HG03060 (cell line): ENCODE results near the gene RAVER2.

Source experiments
- ATAC-seq: cut with Tn5 transposase; IDR thresholded peaks from one replicate; pipeline ENCODE4 v1.9.1; 2021; ENCODE audit warnings: low read depth, moderate number of reproducible peaks; ENCODE audit not compliant: unreplicated experiment

The RAVER2 gene

DNA sequence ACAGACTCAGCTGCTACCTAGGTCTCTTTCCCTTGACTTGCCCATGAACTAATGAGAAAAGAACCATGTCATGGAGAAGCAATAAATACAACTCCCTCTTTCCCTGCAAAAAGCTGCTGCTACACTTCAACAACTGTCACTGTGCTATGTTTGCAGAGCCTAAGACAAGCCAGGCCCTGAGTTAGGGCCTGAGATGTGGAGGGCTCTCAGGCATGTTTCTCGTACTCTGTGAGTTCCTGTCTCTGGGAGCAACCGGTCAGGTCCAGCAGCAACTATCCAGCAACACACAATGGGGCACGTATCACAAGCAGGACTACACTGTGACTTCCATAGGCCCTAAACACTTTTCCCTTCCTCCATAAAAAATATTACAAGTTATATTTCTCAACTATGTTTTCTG, 129.8 kb downstream of the RAVER2 start:
- no peak for ATAC-seq

DNA sequence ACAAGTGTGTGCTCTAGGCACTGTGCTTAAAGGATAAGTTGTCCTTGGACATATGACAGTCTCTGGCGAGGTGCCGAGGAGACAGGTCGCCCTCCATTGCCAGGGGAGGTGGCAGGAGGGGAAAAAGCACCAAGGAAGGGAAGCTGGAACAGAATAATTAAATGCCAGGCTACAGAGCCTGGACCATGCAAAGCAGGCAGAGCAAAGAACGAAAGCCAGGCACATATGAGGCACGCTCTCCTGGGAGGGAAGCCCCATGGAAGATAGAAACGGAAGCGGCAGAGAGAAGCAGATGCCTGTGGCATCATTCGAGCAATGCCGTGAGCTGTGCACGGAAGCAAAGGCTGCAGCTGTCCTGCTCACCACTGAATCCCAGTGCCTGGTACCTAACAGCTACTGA, 130.2 kb downstream of the RAVER2 start:
- ATAC-seq = no peak

DNA sequence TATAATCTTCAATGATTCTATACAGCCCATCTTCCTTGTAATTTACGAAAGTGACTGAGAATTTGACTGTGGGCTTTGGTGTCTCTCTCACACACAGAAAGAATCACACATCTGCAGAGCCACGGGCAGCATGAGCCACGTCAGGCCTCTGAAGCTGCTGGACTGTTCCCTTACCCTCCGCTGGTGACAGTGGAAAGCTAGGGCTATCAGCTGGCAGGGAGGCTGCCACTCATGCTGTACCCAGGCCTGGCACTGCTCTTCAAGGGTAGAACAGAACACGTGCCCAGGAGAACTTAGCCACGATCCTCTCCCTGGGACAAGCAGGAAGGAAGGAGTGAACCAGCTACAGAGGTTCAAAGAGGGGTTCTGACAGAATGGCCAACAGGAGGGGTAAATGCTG, 130.7 kb downstream of the RAVER2 start:
- no peak for ATAC-seq

DNA sequence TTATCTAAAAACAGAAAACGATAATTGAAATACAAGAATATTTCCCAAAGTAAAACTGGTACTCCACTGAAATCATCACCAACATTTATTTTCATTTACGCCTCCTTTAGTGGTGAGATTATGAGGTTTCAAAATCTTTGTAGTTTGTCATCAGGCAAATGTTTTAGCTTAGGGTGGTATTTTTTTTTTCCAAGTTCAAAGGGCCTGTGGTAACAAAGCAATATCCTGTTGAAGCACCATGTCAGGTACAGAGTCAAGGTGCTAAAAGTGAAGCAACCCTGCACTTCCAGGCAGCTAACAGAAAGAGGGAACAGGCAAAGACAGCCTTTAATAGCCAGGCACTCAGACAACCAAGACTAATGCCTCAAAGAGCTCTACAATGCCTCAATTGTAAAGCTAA, 132.3 kb downstream of the RAVER2 start:
- no peak for ATAC-seq

DNA sequence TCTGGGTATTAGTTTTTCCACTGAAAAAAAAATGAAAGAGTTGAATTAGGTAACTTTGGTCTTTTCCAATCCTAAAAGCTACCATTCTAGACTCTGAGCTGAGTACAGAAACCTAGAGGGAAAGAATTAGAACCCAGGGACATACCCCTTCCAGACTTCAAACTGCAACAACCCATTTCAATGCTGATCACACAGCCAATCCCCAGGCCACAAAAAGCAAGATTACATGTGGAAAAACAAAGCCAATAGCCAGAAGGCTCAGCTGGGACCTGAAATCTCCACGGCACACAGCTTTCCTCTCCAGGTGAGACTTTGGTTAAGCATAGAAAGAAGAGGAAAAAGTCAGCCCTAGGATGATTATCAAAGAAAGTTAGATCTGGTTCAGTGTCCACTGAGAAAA, 132.7 kb downstream of the RAVER2 start:
- no peak for ATAC-seq

DNA sequence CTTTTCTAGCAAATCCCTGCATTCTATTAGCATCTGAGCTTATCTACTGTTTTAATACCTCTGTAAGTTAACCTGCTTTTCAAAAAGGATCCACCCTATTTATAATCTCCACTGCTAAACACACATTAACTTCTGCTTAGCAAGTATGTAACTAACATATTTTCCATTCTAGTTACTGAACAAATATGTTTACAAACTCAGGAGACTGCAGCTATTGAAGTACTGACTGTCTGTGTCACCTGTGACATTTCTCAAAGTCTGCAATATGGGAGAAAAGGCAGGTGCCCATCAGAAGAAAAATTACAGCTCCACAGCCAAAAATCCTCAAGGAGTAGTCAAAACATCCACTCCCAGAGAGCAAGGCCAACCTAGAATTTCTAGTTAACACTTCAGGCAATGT, 133.2 kb downstream of the RAVER2 start:
- ATAC-seq = no peak

DNA sequence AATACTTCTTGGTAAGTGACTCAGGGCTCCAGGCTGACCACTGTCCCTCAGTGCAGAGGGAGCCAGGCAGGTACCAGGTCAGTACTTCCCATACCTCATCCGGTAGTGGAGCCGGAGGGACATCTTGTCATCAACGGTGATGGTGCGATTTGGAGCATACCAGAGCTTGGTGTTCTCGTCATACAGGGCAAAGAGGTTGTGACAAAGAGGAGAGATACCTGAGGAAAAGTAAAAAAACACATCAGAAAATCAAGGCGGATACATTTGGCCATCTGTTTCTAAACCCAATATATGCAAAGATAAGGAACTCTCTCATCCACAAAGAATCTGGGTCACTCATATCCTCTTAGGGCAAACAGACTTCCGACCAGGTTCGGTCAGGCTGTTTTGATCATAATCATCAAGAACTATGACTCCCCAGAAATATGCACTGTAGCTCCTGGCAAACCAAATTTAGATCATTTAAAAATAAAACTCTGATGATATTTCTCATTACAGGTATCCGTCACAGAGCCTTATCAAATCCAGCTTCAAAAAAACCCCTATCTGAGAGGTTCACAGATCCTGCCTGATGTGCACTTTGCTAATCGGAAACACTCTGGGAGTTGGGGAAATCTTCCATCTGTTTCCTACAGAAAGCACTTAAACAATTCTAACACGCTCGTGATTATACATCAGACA, 134.2 kb downstream of the RAVER2 start:
- ATAC-seq = no peak

DNA sequence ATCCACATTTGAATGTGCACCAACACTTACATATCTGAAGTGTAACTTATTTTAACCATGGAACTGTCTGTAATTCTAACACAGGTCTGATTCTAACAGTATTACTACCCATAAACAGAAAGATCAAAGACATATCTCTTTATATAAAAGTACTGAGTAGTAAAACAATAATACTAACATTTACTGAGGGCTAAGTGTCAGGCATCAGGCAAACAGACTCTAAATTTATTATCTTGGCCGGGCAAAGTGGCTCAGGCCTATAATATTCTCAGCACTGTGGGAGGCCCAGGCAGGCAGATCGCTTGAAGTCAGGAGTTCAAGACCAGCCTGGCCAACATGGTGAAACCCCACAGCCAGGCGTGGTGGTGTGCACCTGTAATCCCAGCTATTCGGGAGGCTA, 135.6 kb downstream of the RAVER2 start:
- no peak for ATAC-seq

DNA sequence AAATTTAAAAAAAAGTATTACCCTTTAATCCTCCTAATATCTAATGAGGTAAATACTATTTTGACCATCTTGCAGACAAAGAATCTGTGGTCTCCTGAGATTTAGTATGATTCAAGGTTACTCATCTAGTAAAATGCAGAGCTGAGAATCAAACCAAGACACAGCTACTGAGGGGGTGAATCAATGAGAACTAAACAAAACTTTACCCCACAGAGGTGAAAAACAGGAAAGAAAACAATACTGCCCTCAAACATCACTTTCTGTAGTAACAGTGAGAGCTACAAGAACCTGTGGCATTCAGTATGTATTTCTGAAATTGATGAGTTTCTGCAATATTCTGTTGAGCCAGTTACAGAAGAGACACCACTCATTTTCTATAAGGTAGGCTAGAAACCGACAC, 136.4 kb downstream of the RAVER2 start:
- ATAC-seq = no peak
